Activated naive CD4-positive, alpha-beta T cell treated with anti-CD3 and anti-CD28 coated beads for 36 hours (primary cell): Measurements from ENCODE around the gene RANBP3L. TPM values are rescaled to one million over a fixed set of nuclear protein-coding genes. Genes with fewer than 3 reads are reported as not detected.
"Not testable (repeated sequence)": the region's sequence is repeated elsewhere in the genome, so short reads cannot be mapped to it uniquely, and the experiment has no call there.

Source experiments
- CTCF ChIA-PET: fragments of 350-600 bp; sonication (Branson Sonifier 250); formaldehyde crosslinking; loops from one replicate; lab custom pipeline; 2021; ENCODE audit warnings: antibody characterized with exemption; lab: Charles Lee
- DNase-seq: peaks from one replicate; pipeline ENCODE4 v3.0.0-alpha.2; 2020
- H3K27ac Mint-ChIP-seq: one replicate; pipeline ENCODE4 v1.8.0; 2021; ENCODE audit warnings: mild to moderate bottlenecking, mixed read lengths
- H3K27me3 Mint-ChIP-seq: one replicate; pipeline ENCODE4 v1.8.0; 2021; ENCODE audit warnings: low read depth, mixed read lengths
- H3K36me3 Mint-ChIP-seq: one replicate; pipeline ENCODE4 v1.8.0; 2021; ENCODE audit warnings: low read depth, mixed read lengths
- H3K4me1 Mint-ChIP-seq: one replicate; pipeline ENCODE4 v1.8.0; 2021; ENCODE audit warnings: low read depth, mixed read lengths
- H3K4me3 Mint-ChIP-seq: one replicate; pipeline ENCODE4 v1.8.0; 2021; ENCODE audit warnings: mild to moderate bottlenecking, moderate library complexity, mixed read lengths
- H3K9me3 Mint-ChIP-seq: one replicate; pipeline ENCODE4 v1.8.0; 2021; ENCODE audit warnings: mixed read lengths
- intact Hi-C: fragments of 100-400 bp; cut with micrococcal nuclease; formaldehyde crosslinking; loops from one replicate; pipeline ENCODE4 v1.15.1; 2023
- total RNA-seq, 2 experiments: library from RNA; stranded (reverse); gene quantifications; one replicate each; pipeline ENCODE4 v1.2.3, GENCODE V29; 2021

The RANBP3L gene
- total RNA-seq, 2 experiments from 2014 or later = 0.10 TPM; not detected in 1

- no peak for DNase-seq
- CTCF ChIA-PET = interaction anchor here (0.6 to 1.4 kb wide), 3 partner anchors 24 to 290 kb away, joined by 3 to 5 read pairs (median 3); partner anchors contain the start of gene NADK2
- Mint-ChIP-seq H3K4me3 (no peak overlapping the region), H3K36me3 (peaks cover 17% of the 10 kb centered on the region), H3K27ac (no peak overlapping the region), H3K4me1 (no peaks in the 10 kb centered on the region), H3K27me3 (no peaks in the 10 kb centered on the region), H3K9me3 (no peaks in the 10 kb centered on the region)
- intact Hi-C loops = no loop called here
Measured at GRCh38 chr5:36217567-36217966, 84.1 kb downstream of the RANBP3L start.

GRCh38 chr5:36215910-36216309 lies 85.8 kb downstream of the RANBP3L start:
- H3K9me3 Mint-ChIP-seq = no peaks in the 10 kb centered on the region
- H3K36me3 Mint-ChIP-seq = peaks cover 14% of the 10 kb centered on the region
- H3K27me3 Mint-ChIP-seq = no peaks in the 10 kb centered on the region
- intact Hi-C loops = no loop called here
- H3K4me3 Mint-ChIP-seq = no peak overlapping the region
- DNase-seq = no peak
- H3K27ac Mint-ChIP-seq = no peak overlapping the region
- no peaks in the 10 kb centered on the region for H3K4me1 Mint-ChIP-seq
- CTCF ChIA-PET = interaction anchor here (1.1 kb wide), 1 partner anchor 9 kb away, joined by 3 read pairs; no protein-coding TSS in a partner anchor

GRCh38 chr5:36214436-36214835 lies 87.3 kb downstream of the RANBP3L start:
- CTCF ChIA-PET = no interaction called here
- Mint-ChIP-seq H3K4me3 (no peak overlapping the region), H3K36me3 (peaks cover 13% of the 10 kb centered on the region), H3K27ac (no peak overlapping the region), H3K4me1 (no peaks in the 10 kb centered on the region), H3K9me3 (no peaks in the 10 kb centered on the region), H3K27me3 (no peaks in the 10 kb centered on the region)
- intact Hi-C loops = no loop called here
- DNase-seq = no peak

GRCh38 chr5:36209664-36210063 lies 92.0 kb downstream of the RANBP3L start:
- no peak overlapping the region for H3K4me3 Mint-ChIP-seq
- CTCF ChIA-PET = no interaction called here
- DNase-seq = no peak
- no peaks in the 10 kb centered on the region for H3K27me3 Mint-ChIP-seq
- no peaks in the 10 kb centered on the region for H3K9me3 Mint-ChIP-seq
- H3K4me1 Mint-ChIP-seq = no peaks in the 10 kb centered on the region
- no peak overlapping the region for H3K27ac Mint-ChIP-seq
- intact Hi-C loops = no loop called here
- H3K36me3 Mint-ChIP-seq = peaks cover 13% of the 10 kb centered on the region

- Mint-ChIP-seq H3K27ac (no peak overlapping the region), H3K36me3 (peaks cover 13% of the 10 kb centered on the region)
- CTCF ChIA-PET = no interaction called here
Measured at GRCh38 chr5:36208786-36209185, 92.9 kb downstream of the RANBP3L start.

GRCh38 chr5:36206913-36207312 lies 94.8 kb downstream of the RANBP3L start:
- CTCF ChIA-PET = interaction anchor here (1.2 kb wide), 1 partner anchor 8 kb away, joined by 3 read pairs; no protein-coding TSS in a partner anchor
- peaks cover 15% of the 10 kb centered on the region for H3K36me3 Mint-ChIP-seq

More at GRCh38 chr5:36208786-36209185, 92.9 kb downstream of the RANBP3L start:
- Mint-ChIP-seq H3K27me3 (no peaks in the 10 kb centered on the region), H3K4me1 (no peaks in the 10 kb centered on the region), H3K4me3 (no peak overlapping the region), H3K9me3 (no peaks in the 10 kb centered on the region)
- no peak for DNase-seq
- intact Hi-C loops = no loop called here

GRCh38 chr5:36205329-36205728 lies 96.4 kb downstream of the RANBP3L start:
- DNase-seq = no peak
- no peak overlapping the region for H3K27ac Mint-ChIP-seq
- H3K4me3 Mint-ChIP-seq = no peak overlapping the region
- H3K27me3 Mint-ChIP-seq = no peaks in the 10 kb centered on the region
- intact Hi-C loops = no loop called here
- H3K9me3 Mint-ChIP-seq = no peaks in the 10 kb centered on the region
- CTCF ChIA-PET = no interaction called here
- peaks cover 13% of the 10 kb centered on the region for H3K36me3 Mint-ChIP-seq
- H3K4me1 Mint-ChIP-seq = peaks cover 4% of the 10 kb centered on the region

More at GRCh38 chr5:36206913-36207312, 94.8 kb downstream of the RANBP3L start:
- Mint-ChIP-seq H3K27me3 (no peaks in the 10 kb centered on the region), H3K4me3 (no peak overlapping the region), H3K27ac (no peak overlapping the region), H3K9me3 (no peaks in the 10 kb centered on the region), H3K4me1 (peaks cover 4% of the 10 kb centered on the region)
- DNase-seq = no peak
- intact Hi-C loops = no loop called here

- Mint-ChIP-seq H3K4me3 (no peak overlapping the region), H3K9me3 (no peaks in the 10 kb centered on the region), H3K36me3 (peaks cover 13% of the 10 kb centered on the region), H3K27me3 (no peaks in the 10 kb centered on the region), H3K4me1 (peaks cover 4% of the 10 kb centered on the region), H3K27ac (peak overlapping the region; percentile 48)
- no peak for DNase-seq
- CTCF ChIA-PET = interaction anchor here (1.4 kb wide), 1 partner anchor 123 kb away, joined by 3 read pairs; no protein-coding TSS in a partner anchor
- intact Hi-C loops = no loop called here
Measured at GRCh38 chr5:36202521-36202961, 99.2 kb downstream of the RANBP3L start.

- no peak for DNase-seq
- H3K27me3 Mint-ChIP-seq = no peaks in the 10 kb centered on the region
- peaks cover 16% of the 10 kb centered on the region for H3K36me3 Mint-ChIP-seq
- intact Hi-C loops = no loop called here
- H3K4me1 Mint-ChIP-seq = peaks cover 4% of the 10 kb centered on the region
- H3K27ac Mint-ChIP-seq = no peak overlapping the region
- no peak overlapping the region for H3K4me3 Mint-ChIP-seq
- H3K9me3 Mint-ChIP-seq = no peaks in the 10 kb centered on the region
- CTCF ChIA-PET = no interaction called here
Measured at GRCh38 chr5:36200513-36200912, 101.2 kb downstream of the RANBP3L start.

GRCh38 chr5:36199620-36200019 lies 102.1 kb downstream of the RANBP3L start:
- CTCF ChIA-PET = interaction anchor here (1.2 kb wide), 1 partner anchor 8 kb away, joined by 3 read pairs; no protein-coding TSS in a partner anchor
- H3K9me3 Mint-ChIP-seq = no peaks in the 10 kb centered on the region
- no peaks in the 10 kb centered on the region for H3K27me3 Mint-ChIP-seq
- intact Hi-C loops = no loop called here
- no peak for DNase-seq
- peaks cover 4% of the 10 kb centered on the region for H3K4me1 Mint-ChIP-seq
- no peak overlapping the region for H3K4me3 Mint-ChIP-seq
- H3K27ac Mint-ChIP-seq = no peak overlapping the region
- peaks cover 15% of the 10 kb centered on the region for H3K36me3 Mint-ChIP-seq

- H3K27me3 Mint-ChIP-seq, DNase-seq, H3K4me3 Mint-ChIP-seq, H3K9me3 Mint-ChIP-seq, H3K27ac Mint-ChIP-seq, intact Hi-C loops, H3K4me1 Mint-ChIP-seq: not testable (repeated sequence)
- H3K36me3 Mint-ChIP-seq = peaks cover 15% of the 10 kb centered on the region
- CTCF ChIA-PET = interaction anchor here (1.2 kb wide), 1 partner anchor 9 kb away, joined by 3 read pairs; no protein-coding TSS in a partner anchor
Measured at GRCh38 chr5:36198783-36199182, 102.9 kb downstream of the RANBP3L start.
